Choroid plexus epithelial cell (primary cell): ENCODE results near the gene SLC6A3.

ENCODE experiments used
- DNase-seq: peaks from one replicate; pipeline ENCODE4 v3.0.0-alpha.2; 2010; ENCODE audit warnings: low read depth
- H3K4me3 ChIP-seq: 2 replicates; pipeline ENCODE4 v1.5.1; 2011; ENCODE audit warnings: low read depth, mild to moderate bottlenecking, control low read depth, low read length, moderate library complexity
- TF ChIP-seq, protein P1 (sequence below): conservative IDR thresholded peaks from 2 replicates; pipeline ENCODE4 v1.5.1; 2011; ENCODE audit warnings: low read depth, mild to moderate bottlenecking, control low read depth, inconsistent platforms, low read length, moderate library complexity

Gene SLC6A3

DNA sequence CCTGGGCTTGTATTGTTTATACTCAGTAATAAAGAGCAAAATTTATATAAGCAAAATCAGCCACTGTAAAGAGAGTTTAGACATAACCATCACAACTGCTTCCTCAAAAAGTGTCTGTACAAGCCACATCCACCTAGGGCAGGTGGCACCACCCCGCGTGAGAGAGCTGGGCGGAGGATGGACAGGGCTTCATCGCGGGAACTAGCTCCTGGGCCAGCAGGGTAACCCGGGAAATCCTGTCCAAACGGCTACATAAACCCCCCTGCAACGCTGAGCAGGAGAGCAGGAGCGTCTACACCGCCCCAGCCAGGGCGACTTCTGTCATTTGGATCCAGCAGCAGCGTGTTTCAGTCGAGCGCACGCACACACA lies 1.3 kb downstream of the SLC6A3 start:
- H3K4me3 ChIP-seq, result no peak overlapping the region
- DNase-seq, result no peak
- TF ChIP-seq, protein P1, sequence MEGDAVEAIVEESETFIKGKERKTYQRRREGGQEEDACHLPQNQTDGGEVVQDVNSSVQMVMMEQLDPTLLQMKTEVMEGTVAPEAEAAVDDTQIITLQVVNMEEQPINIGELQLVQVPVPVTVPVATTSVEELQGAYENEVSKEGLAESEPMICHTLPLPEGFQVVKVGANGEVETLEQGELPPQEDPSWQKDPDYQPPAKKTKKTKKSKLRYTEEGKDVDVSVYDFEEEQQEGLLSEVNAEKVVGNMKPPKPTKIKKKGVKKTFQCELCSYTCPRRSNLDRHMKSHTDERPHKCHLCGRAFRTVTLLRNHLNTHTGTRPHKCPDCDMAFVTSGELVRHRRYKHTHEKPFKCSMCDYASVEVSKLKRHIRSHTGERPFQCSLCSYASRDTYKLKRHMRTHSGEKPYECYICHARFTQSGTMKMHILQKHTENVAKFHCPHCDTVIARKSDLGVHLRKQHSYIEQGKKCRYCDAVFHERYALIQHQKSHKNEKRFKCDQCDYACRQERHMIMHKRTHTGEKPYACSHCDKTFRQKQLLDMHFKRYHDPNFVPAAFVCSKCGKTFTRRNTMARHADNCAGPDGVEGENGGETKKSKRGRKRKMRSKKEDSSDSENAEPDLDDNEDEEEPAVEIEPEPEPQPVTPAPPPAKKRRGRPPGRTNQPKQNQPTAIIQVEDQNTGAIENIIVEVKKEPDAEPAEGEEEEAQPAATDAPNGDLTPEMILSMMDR, result no peak

DNA sequence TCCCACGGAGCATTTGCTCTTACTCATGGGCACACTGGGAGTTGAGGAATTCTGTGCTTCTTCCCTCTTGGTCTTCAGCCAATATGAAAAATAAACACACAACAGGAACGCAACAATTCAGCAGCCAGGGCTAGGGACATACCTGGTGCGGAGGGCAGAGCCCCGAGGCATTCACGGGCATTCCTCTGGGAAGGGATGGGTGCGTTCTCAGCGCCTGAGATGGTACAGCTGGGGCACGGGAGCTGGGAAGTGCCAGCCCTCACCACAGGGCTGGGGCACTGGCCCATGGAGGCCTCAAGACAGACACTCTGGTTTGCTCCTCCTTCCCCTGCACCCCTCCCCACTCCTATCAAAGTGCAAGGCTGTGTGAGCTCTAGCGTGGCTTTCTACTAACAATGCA lies 2.1 kb downstream of the SLC6A3 start:
- TF ChIP-seq, protein P1, result no peak
- H3K4me3 ChIP-seq, result no peak overlapping the region
- no peak for DNase-seq

DNA sequence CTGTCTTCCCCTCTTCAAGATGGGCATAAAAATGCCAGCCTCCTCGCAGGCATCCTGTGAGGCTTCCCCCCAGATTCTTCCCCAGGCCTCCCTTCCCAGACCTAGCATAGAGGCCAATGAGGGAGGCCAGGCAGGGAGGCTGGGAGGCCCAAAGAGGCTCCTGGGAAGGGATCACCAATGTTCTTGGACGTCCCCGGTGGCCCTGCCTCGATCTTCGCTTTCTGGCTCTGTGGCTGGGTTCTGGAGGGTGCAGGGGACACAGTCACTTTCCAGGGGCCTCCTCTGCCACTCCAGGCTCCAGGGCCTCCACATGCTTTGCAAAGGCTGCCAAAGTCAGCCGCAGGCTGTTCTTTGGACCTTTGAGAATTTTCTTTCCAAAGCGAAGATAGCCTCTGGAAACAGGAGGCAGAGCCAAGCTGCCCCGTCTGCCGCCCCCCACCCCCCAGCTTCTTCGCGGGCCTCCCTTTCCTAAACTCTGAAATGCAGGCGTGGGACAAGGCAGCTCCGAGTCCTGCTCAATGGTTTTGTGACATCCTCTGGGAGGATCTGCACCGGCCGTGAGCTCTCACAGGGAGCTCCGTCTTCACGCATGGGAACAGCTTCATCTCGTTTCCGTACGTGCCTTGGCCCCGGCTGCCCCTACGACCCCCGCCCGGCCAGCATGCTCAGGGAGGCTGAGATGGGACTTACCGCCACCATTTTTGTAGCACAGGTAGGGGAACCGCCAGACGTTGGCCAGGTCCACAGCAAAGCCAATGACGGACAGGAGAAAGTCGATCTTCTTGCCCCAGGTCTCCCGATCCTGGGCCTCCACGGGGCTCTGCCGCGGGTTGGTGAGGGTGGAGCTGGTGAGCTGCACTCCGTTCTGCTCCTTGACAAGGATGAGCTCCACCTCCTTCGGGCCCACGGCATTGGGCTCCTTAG lies 2.8 kb downstream of the SLC6A3 start:
- H3K4me3 ChIP-seq, result no peak overlapping the region
- TF ChIP-seq, protein P1, result no peak
- no peak for DNase-seq

DNA sequence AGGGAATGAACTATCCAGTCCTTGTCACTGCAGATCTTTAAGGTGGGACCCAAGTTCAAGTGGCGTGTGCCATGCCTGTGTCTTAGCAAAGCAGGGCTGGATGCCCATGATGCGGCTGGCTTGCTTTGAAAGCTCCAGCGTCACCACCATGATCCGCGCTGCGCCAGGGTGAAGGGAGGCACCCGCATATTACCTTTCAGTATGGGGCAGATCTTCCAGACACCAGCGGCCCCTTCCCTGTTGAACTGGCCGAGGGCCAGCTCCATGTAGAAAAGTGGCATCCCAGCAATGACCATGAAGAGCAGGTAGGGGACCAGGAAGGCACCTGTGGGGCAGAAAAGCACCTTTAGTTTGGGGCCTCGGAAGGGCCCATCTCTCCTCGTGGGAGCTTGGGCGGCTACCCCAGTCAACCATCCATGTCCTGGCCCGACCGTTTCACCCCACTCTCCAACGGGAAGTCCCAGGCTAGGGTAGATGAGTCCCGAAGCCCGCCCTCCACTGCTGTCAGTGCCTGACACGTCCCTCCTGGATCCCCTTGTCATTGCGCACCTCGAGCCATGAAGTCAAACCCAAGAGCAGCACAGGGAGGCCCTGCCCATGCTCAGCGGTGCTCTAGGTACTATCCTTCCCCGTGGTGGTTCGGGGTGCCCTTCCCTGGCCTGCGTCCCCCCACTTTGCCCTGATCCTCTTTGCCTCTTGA lies 3.9 kb downstream of the SLC6A3 start:
- DNase-seq, result no peak
- H3K4me3 ChIP-seq, result no peak overlapping the region
- TF ChIP-seq, protein P1, result no peak

DNA sequence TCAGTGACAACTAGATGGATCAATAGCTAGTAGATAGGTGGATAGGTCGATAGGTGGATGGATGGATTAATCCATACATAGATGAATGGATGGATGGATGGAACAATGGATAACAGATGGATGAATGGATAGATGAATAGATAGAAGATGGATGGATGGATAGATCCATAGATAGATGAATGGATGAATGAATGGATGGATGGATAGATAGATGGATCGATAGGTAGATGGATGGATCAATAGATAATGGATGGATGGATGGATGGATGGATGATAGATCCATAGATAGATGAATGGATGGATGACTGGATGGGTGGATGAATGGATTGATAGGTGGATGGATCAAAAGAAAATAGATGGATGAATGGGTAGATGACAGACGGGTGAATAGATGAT lies 5.1 kb downstream of the SLC6A3 start:
- no peak overlapping the region for H3K4me3 ChIP-seq
- TF ChIP-seq, protein P1, result no peak

DNA sequence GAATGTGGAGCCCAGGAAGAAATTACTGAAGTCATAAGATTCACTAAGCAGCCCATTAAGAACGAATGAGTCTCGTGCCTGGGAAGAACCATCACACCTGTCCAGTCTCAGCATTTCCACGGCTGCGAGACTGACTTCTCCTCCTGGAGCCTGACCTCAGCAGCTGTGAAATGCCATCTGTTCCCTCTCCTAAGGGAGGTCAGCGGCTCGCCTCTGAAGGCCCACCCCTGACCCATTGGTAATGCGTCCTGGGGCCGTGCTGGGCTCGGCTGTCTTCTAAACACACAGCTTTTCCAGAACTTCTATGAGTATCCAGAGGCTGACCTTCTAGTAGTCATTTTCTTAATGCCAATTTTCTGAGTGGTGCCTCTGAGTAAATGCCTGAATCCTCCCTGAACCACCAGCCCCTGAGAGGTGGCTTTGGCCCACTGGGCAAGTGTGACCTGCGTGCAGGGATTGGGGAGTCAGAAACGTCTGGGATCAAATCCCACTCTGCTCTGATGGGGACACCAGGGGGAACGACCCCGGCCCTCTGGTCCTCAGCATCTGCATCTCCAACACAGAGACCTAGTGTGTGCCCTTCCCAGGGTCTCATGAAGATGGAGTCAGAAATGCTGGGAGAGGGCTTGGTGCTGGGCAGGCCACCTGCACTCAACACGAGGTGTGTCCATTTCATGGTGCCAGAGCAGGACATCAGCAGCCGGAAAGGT lies 5.7 kb downstream of the SLC6A3 start:
- H3K4me3 ChIP-seq, result no peak overlapping the region

More for the DNA sequence above, 5.1 kb downstream of the SLC6A3 start:
- DNase-seq, result no peak

More for the DNA sequence above, 5.7 kb downstream of the SLC6A3 start:
- TF ChIP-seq, protein P1, result no peak
- DNase-seq, result no peak
